HepG2 (cell line): Measurements from ENCODE around the gene PGK1.
A peak's percentile ranks its signal among the peaks of the same experiment; 100 is the strongest.

ENCODE experiments used
- ARNTL ChIP-seq: sonication (generic); formaldehyde crosslinking; IDR thresholded peaks from 2 replicates; pipeline ENCODE4 v1.4.0; 2020; ENCODE audit warnings: mild to moderate bottlenecking, missing genetic modification reagents
- CCAR2 ChIP-seq: fragments of 200-400 bp; formaldehyde crosslinking; optimal IDR thresholded peaks from 2 replicates; pipeline ENCODE3; 2018; ENCODE audit warnings: low read depth, mild to moderate bottlenecking, low read length, moderate library complexity
- HMG20B ChIP-seq: conservative IDR thresholded peaks from 2 replicates; pipeline ENCODE4 v1.6.1; 2016; ENCODE audit warnings: missing genetic modification reagents, missing compliant biosample characterization
- KLF11 ChIP-seq: IDR thresholded peaks from 2 replicates; pipeline ENCODE4 v1.6.1; 2016; ENCODE audit warnings: missing compliant biosample characterization
- NCOA1 ChIP-seq: sonication (generic); formaldehyde crosslinking; IDR thresholded peaks from 2 replicates; pipeline ENCODE4 v1.9.0; 2021; ENCODE audit warnings: missing genetic modification reagents
- POLR2A ChIP-seq, 2 experiments: IDR thresholded peaks; 2 replicates each; pipeline ENCODE4 v1.6.1; 2011; ENCODE audit warnings: low read depth in 2 of 2, low read length in 2 of 2, mild to moderate bottlenecking in 1 of 2, moderate library complexity in 1 of 2; ENCODE audit not compliant: insufficient read depth in 1 of 2
- POLR2AphosphoS5 ChIP-seq: IDR thresholded peaks from 2 replicates; pipeline ENCODE4 v1.6.1; 2012; ENCODE audit warnings: low read depth, low read length
- RBM22 ChIP-seq: fragments of 200-400 bp; formaldehyde crosslinking; optimal IDR thresholded peaks from 2 replicates; pipeline ENCODE3; 2017; ENCODE audit warnings: mild to moderate bottlenecking, low read length, moderate library complexity
- TEAD2 ChIP-seq: sonication (generic); formaldehyde crosslinking; IDR thresholded peaks from 2 replicates; pipeline ENCODE4 v1.9.0; 2021; ENCODE audit warnings: missing genetic modification reagents
- ZSCAN25 ChIP-seq: sonication (generic); formaldehyde crosslinking; IDR thresholded peaks from 2 replicates; pipeline ENCODE4 v1.8.0; 2022; ENCODE audit warnings: mild to moderate bottlenecking, missing genetic modification reagents

DNA sequence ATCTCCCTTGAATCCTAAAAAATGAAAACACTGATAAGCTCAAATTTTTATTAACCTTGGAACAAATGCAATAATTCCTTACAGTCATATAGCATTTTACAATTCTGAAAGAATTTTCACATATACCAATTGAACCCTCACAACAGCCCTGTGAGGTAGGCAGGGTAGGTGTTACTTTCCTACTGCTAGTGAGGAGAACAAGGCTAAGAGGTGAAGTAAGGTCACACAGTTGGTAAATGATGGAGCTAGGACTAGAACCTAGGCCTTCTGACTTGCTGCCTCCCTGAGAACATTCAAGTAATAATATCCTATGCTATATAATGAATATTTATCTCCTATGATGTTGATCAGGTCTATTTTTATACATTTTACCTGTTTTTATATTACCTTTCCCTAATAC, 25.7 kb downstream of the PGK1 start:
- TF ChIP-seq POLR2AphosphoS5 (peak; percentile 66), ZSCAN25 (CRISPR knock-in tag) (no peak), ARNTL (CRISPR knock-in tag) (no peak), KLF11 (CRISPR knock-in tag) (no peak), NCOA1 (no peak), RBM22 (peak; percentile 18), CCAR2 (no peak), HMG20B (no peak), POLR2A (IDR thresholded peaks at IDR 0.05; ENCODE audit: insufficient read depth in 1 of 2, low read depth in 2 of 2, low read length in 2 of 2) (peak in 1 of 2 experiments; percentile 56; a peak in 1 of 4 replicates), TEAD2 (CRISPR knock-in tag) (no peak)
